Measurements from ENCODE around the gene MRPL12. TPM values are rescaled to one million over a fixed set of nuclear protein-coding genes. Genes with fewer than 3 reads are reported as not detected.
A peak's percentile ranks its signal among the peaks of the same experiment; 100 is the strongest.

The MRPL12 gene
- total RNA-seq, 1 donor from 2014 or later: 57.7 TPM

DNA sequence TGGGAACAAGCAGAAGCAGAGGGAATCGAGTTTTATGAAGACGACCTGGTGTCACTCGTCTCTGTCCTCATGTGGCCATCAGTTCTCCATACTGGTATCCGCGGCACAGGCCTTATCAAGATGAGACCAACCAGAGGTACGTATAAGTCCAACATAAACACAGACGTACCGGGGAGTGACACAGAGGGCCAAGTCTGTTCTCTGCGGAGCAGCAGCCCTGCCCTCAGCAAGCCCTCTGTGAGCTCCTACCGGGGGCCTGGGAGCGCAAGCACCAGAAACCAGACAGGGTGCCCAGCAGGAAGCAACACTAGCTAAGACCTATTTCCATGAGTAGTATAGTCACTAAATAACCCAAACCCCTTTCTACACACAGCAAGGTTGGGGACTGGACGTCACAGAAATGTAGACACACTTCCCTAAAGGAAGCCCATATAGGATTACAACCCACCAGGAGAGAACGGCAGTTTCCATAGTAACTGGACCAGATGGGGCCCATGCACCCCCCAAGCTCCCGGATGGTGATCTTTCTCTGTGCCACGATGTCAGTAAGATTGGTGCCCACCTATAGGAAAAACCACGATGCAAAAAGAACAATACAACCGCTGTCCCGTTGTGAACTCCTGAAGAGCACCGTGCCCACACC lies 20.5 kb upstream of the MRPL12 start:
- Mint-ChIP-seq H3K27me3 (ENCODE audit: unreplicated experiment) (peaks cover 4% of the 10 kb centered on the region), H3K27ac (ENCODE audit: unreplicated experiment) (peak overlapping the region; percentile 90), H3K36me3 (ENCODE audit: unreplicated experiment) (no peaks in the 10 kb centered on the region), H3K4me1 (ENCODE audit: low read depth, unreplicated experiment) (peaks cover 16% of the 10 kb centered on the region), H3K4me3 (ENCODE audit: unreplicated experiment) (peak overlapping the region; percentile 93), H3K9me3 (ENCODE audit: unreplicated experiment) (peaks cover 13% of the 10 kb centered on the region)
- DNase-seq: no peak
- TF ChIP-seq, protein P1, sequence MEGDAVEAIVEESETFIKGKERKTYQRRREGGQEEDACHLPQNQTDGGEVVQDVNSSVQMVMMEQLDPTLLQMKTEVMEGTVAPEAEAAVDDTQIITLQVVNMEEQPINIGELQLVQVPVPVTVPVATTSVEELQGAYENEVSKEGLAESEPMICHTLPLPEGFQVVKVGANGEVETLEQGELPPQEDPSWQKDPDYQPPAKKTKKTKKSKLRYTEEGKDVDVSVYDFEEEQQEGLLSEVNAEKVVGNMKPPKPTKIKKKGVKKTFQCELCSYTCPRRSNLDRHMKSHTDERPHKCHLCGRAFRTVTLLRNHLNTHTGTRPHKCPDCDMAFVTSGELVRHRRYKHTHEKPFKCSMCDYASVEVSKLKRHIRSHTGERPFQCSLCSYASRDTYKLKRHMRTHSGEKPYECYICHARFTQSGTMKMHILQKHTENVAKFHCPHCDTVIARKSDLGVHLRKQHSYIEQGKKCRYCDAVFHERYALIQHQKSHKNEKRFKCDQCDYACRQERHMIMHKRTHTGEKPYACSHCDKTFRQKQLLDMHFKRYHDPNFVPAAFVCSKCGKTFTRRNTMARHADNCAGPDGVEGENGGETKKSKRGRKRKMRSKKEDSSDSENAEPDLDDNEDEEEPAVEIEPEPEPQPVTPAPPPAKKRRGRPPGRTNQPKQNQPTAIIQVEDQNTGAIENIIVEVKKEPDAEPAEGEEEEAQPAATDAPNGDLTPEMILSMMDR (IDR thresholded peaks at IDR 0.05; ENCODE audit: partially characterized antibody, unreplicated experiment): no peak

DNA sequence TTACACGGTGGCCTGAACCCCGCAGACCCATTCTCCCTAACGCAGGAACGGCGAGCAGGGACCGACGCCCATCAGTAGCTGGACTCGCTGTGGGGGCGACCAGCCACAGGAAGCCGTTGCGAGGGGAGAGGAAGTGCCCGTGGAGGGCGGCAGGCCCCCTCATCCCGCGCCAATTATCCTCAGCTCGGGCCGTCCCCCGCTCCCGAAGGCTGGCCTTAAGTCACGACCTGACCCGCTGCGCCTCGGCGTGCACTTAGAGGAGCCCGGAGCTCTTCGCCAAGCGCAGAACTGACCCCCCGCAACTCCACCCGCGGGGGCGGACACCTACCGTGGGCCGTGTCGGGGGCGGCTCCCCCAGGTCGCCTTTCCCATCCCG lies 20.0 kb upstream of the MRPL12 start:
- DNase-seq: peak; percentile 35
- peaks cover 2% of the 10 kb centered on the region for H3K27me3 Mint-ChIP-seq (ENCODE audit: unreplicated experiment)

GRCh38 chr17:81683584-81684441 lies 19.4 kb upstream of the MRPL12 start, which contains the start of the genes ARL16 and HGS:
ARL16 (minus strand) TSS chr17:81683797; CDS start chr17:81683753, 44 bp downstream.
HGS (plus strand) TSS chr17:81684011; CDS start chr17:81684067, 56 bp downstream.
- H3K4me1 Mint-ChIP-seq (ENCODE audit: low read depth, unreplicated experiment): peaks cover 17% of the 10 kb centered on the region
- H3K36me3 Mint-ChIP-seq (ENCODE audit: unreplicated experiment): no peaks in the 10 kb centered on the region
- TF ChIP-seq, protein P1 (IDR thresholded peaks at IDR 0.05; ENCODE audit: partially characterized antibody, unreplicated experiment): no peak
- peak; percentile 98 for DNase-seq
- H3K4me3 Mint-ChIP-seq (ENCODE audit: unreplicated experiment): peak within 1 kb of the TSS; percentile 95
- peaks cover 2% of the 10 kb centered on the region for H3K27me3 Mint-ChIP-seq (ENCODE audit: unreplicated experiment)
- H3K27ac Mint-ChIP-seq (ENCODE audit: unreplicated experiment): peak within 1 kb of the TSS; percentile 90
- peaks cover 15% of the 10 kb centered on the region for H3K9me3 Mint-ChIP-seq (ENCODE audit: unreplicated experiment)

More for the DNA sequence above, 20.0 kb upstream of the MRPL12 start:
- no peaks in the 10 kb centered on the region for H3K36me3 Mint-ChIP-seq (ENCODE audit: unreplicated experiment)
- peaks cover 13% of the 10 kb centered on the region for H3K9me3 Mint-ChIP-seq (ENCODE audit: unreplicated experiment)
- peaks cover 14% of the 10 kb centered on the region for H3K4me1 Mint-ChIP-seq (ENCODE audit: low read depth, unreplicated experiment)
- peak overlapping the region; percentile 90 for H3K27ac Mint-ChIP-seq (ENCODE audit: unreplicated experiment)
- peak overlapping the region; percentile 93 for H3K4me3 Mint-ChIP-seq (ENCODE audit: unreplicated experiment)
- TF ChIP-seq, protein P1 (IDR thresholded peaks at IDR 0.05; ENCODE audit: partially characterized antibody, unreplicated experiment): no peak

GRCh38 chr17:81684442-81684911 lies 18.7 kb upstream of the MRPL12 start:
- DNase-seq: no peak

More at GRCh38 chr17:81684442-81684911, 18.7 kb upstream of the MRPL12 start:
- Mint-ChIP-seq H3K4me1 (ENCODE audit: low read depth, unreplicated experiment) (peaks cover 20% of the 10 kb centered on the region), H3K36me3 (ENCODE audit: unreplicated experiment) (no peaks in the 10 kb centered on the region), H3K9me3 (ENCODE audit: unreplicated experiment) (peaks cover 15% of the 10 kb centered on the region), H3K27ac (ENCODE audit: unreplicated experiment) (peak overlapping the region; percentile 82), H3K4me3 (ENCODE audit: unreplicated experiment) (peak overlapping the region; percentile 90), H3K27me3 (ENCODE audit: unreplicated experiment) (peaks cover 2% of the 10 kb centered on the region)
- TF ChIP-seq, protein P1 (IDR thresholded peaks at IDR 0.05; ENCODE audit: partially characterized antibody, unreplicated experiment): no peak
